ENCODE results near the gene GHSR.

GHSR gene

GRCh38 chr3:172438186-172438585 lies 10.1 kb downstream of the GHSR start:
- DNase-seq (ENCODE audit: low spot score), result no peak

- no peak for DNase-seq (ENCODE audit: low spot score)
These were observed 10.5 kb downstream of the GHSR start for GRCh38 chr3:172437713-172438112.

GRCh38 chr3:172415323-172415722 lies 32.9 kb downstream of the GHSR start:
- no peak for DNase-seq (ENCODE audit: low spot score)

- DNase-seq (ENCODE audit: low spot score), result no peak
These were observed 36.7 kb downstream of the GHSR start for GRCh38 chr3:172411478-172411947.

- no peak for DNase-seq (ENCODE audit: low spot score)
These were observed 37.4 kb downstream of the GHSR start for GRCh38 chr3:172410702-172411477.

- DNase-seq (ENCODE audit: low spot score), result no peak
These were observed 40.4 kb downstream of the GHSR start for GRCh38 chr3:172407872-172408271.

- no peak for DNase-seq (ENCODE audit: low spot score)
These were observed 42.3 kb downstream of the GHSR start for GRCh38 chr3:172405914-172406313.

- DNase-seq (ENCODE audit: low spot score), result no peak
These were observed 43.9 kb downstream of the GHSR start for GRCh38 chr3:172404237-172404962.

GRCh38 chr3:172402892-172403643 lies 45.2 kb downstream of the GHSR start:
- DNase-seq (ENCODE audit: low spot score), result no peak

GRCh38 chr3:172402090-172402489 lies 46.2 kb downstream of the GHSR start:
- no peak for DNase-seq (ENCODE audit: low spot score)

- no peak for DNase-seq (ENCODE audit: low spot score)
These were observed 49.8 kb downstream of the GHSR start for GRCh38 chr3:172398484-172398883.

GRCh38 chr3:172397716-172398405 lies 50.4 kb downstream of the GHSR start:
- DNase-seq (ENCODE audit: low spot score), result no peak

- no peak for DNase-seq (ENCODE audit: low spot score)
These were observed 51.9 kb downstream of the GHSR start for GRCh38 chr3:172396400-172396799.

GRCh38 chr3:172394692-172395091 lies 53.6 kb downstream of the GHSR start:
- no peak for DNase-seq (ENCODE audit: low spot score)

Measured in ecto neural progenitor cell (in vitro differentiated cells).